Brain microvascular endothelial cell (primary cell): Measurements from ENCODE around the gene PTGER4.

Source experiments
- DNase-seq: peaks from one replicate; pipeline ENCODE4 v3.0.0-alpha.2; 2020
- H3K27ac ChIP-seq: fragments of 250-450 bp; sonication (Bioruptor Pico); 2 replicates; pipeline ENCODE4 v1.5.1; 2020; ENCODE audit warnings: mild to moderate bottlenecking, moderate library complexity
- H3K27me3 ChIP-seq: fragments of 250-450 bp; sonication (Bioruptor Pico); replicated peaks from 2 replicates; pipeline ENCODE4 v1.5.1; 2020; ENCODE audit warnings: mild to moderate bottlenecking
- H3K36me3 ChIP-seq: fragments of 250-450 bp; sonication (Bioruptor Pico); replicated peaks from 2 replicates; pipeline ENCODE4 v1.5.1; 2020; ENCODE audit warnings: mild to moderate bottlenecking
- H3K4me3 ChIP-seq: 2 replicates; pipeline ENCODE4 v1.5.1; 2011; ENCODE audit warnings: low read depth, mild to moderate bottlenecking, control low read depth, low read length, moderate library complexity
- in situ Hi-C: cut with HindIII; loops from 2 replicates; pipeline ENCODE4 v1.10.0; 2017; ENCODE audit warnings: low sequenced_read_pairs, low pct_ligation_motif_present
- TF ChIP-seq, protein P1 (sequence below): IDR thresholded peaks from 2 replicates; pipeline ENCODE4 v1.5.1; 2011; ENCODE audit warnings: low read depth, mild to moderate bottlenecking, moderate library complexity, low read length, control low read depth, inconsistent platforms; ENCODE audit errors: missing control alignments

PTGER4 gene

DNA sequence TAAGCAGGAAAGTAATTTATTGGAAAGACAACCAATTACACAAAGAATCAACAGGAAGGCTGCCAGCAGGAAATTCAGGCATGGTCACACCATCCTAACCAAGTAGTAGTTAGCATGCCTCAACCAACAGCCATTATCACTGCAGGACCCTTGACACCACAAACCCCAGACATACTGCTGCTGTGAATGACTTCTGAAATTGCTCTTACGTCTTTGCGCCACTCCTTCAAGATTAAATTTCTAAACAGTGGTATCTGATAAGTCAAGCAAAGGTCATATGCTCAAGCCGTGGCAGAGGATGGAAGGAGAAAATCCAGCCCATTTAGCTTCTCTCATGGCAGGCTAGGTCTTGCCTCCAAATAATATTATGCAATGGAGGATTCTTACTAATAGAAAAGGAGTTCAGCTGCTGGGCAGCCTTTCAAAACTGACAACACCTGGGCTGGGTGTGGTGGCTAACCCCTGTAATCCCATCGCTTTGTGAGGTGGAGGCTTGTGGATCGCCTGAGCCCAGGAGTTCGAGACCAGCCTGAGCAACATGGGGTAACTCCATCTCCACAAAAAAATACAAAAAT lies 5.0 kb upstream of the PTGER4 start:
- DNase-seq: no peak
- Histone ChIP-seq H3K27ac (no peak overlapping the region), H3K27me3 (no peaks in the 10 kb centered on the region), H3K36me3 (no peaks in the 10 kb centered on the region), H3K4me3 (no peak overlapping the region)
- TF ChIP-seq, protein P1, sequence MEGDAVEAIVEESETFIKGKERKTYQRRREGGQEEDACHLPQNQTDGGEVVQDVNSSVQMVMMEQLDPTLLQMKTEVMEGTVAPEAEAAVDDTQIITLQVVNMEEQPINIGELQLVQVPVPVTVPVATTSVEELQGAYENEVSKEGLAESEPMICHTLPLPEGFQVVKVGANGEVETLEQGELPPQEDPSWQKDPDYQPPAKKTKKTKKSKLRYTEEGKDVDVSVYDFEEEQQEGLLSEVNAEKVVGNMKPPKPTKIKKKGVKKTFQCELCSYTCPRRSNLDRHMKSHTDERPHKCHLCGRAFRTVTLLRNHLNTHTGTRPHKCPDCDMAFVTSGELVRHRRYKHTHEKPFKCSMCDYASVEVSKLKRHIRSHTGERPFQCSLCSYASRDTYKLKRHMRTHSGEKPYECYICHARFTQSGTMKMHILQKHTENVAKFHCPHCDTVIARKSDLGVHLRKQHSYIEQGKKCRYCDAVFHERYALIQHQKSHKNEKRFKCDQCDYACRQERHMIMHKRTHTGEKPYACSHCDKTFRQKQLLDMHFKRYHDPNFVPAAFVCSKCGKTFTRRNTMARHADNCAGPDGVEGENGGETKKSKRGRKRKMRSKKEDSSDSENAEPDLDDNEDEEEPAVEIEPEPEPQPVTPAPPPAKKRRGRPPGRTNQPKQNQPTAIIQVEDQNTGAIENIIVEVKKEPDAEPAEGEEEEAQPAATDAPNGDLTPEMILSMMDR: no peak
- in situ Hi-C loops: no loop called here

- H3K27me3 ChIP-seq: no peaks in the 10 kb centered on the region
- H3K36me3 ChIP-seq: no peaks in the 10 kb centered on the region
- in situ Hi-C loops: no loop called here
- no peak overlapping the region for H3K27ac ChIP-seq
- DNase-seq: no peak
- H3K4me3 ChIP-seq: no peak overlapping the region
- TF ChIP-seq, protein P1: no peak
These were observed 4.2 kb upstream of the PTGER4 start for GRCh38 chr5:40675396-40676133.

DNA sequence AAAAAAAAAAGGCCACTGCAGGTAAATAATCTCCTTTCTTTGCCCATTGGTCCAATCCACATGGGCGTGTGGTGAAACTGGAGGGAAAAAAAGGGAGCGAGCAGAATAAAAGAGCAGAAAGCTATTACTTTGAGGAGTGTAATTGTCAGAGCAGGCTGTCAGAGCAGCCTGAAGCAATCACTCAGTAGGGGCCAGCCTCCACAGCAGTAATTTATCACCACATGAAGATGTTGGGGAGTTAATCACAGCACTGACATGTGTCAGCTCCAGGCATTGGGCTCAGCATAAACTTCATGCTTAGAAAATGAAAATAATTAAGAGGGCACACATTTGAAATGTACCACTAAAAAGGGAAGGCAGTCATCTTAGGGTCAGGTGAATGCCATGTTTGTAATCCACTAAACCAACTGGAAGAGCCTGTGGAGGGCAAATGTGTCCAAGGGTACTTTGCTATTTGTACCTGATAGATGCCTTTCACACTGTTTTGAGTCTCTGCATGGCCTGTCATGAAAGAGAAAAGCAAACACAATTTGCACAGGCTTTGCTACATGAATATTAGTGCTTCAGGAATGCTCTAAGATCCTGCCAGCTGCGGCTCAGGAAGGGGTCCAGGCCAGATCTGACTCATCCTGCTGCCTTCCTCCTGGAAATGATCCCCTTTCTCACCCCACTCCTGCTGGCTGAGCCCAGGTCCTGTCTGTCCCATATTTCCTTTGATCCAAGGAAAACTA lies 2.9 kb upstream of the PTGER4 start:
- no peaks in the 10 kb centered on the region for H3K27me3 ChIP-seq
- H3K4me3 ChIP-seq: no peak overlapping the region
- peak; percentile 82 for DNase-seq
- TF ChIP-seq, protein P1: peak; percentile 15
- in situ Hi-C loops: no loop called here
- peaks cover 8% of the 10 kb centered on the region for H3K36me3 ChIP-seq
- H3K27ac ChIP-seq: peak overlapping the region; percentile 88

DNA sequence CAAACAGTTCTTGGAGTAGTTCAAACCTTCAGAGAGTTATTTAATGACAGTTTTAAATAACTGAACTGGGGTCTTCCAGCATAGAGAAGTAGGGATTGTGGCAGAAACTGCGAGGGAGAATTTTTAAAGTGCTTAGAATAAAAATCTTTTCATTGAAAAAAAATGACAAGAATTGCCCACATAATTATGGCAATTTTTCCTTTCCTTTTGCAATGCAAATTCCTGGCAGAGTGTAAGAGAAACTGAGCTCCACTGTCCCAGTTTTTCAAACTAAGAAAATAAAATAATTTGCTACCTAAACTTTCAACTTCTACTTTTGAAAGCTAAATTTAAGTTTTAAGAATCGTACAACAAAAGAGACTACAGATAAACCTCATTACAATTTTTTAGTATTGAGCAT lies 2.3 kb upstream of the PTGER4 start:
- Histone ChIP-seq H3K4me3 (no peak overlapping the region), H3K27me3 (no peaks in the 10 kb centered on the region), H3K27ac (peak overlapping the region; percentile 88), H3K36me3 (peaks cover 9% of the 10 kb centered on the region)
- in situ Hi-C loops: no loop called here
- TF ChIP-seq, protein P1: no peak
- DNase-seq: no peak

DNA sequence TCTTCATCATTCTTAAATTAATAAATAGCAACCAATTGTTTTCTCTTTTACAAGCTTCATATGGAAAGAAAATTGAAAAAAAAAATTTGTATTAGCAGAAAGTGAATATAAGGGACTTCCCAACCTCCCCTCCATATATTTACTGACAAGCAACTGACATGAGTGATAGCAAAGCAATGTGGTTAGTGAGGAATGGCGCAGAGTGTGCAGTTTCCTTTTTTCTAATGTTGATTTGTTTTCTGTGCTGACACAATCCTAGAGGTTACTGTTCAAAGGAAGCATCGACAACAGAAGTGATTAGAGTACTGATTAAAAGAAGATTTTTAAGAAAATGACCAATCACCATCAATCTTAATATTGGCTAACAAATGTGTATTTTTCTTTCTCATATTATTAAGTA lies 1.7 kb upstream of the PTGER4 start:
- peaks cover 9% of the 10 kb centered on the region for H3K36me3 ChIP-seq
- in situ Hi-C loops: no loop called here
- DNase-seq: no peak
- H3K27ac ChIP-seq: peak overlapping the region; percentile 88
- TF ChIP-seq, protein P1: no peak
- peak overlapping the region; percentile 85 for H3K4me3 ChIP-seq
- H3K27me3 ChIP-seq: no peaks in the 10 kb centered on the region
